Measurements from ENCODE around the gene FOXD4L1. TPM values are rescaled to one million over a fixed set of nuclear protein-coding genes. Genes with fewer than 3 reads are reported as not detected.
"Not testable (repeated sequence)": the region's sequence is repeated elsewhere in the genome, so short reads cannot be mapped to it uniquely, and the experiment has no call there.

The FOXD4L1 gene
- total RNA-seq: not detected
- under 1 TPM in 1 of 4 donors, not detected in 3; 0.32 TPM for polyA plus RNA-seq

- H3K27ac Mint-ChIP-seq; H3K36me3 ChIP-seq (ENCODE audit: control insufficient read depth, insufficient read depth, low read length); DNase-seq; ATAC-seq (ENCODE audit: low read depth in 2 of 2); H3K27ac ChIP-seq (ENCODE audit: insufficient read depth, low read length, poor library complexity, severe bottlenecking); H3K9me3 Mint-ChIP-seq; H3K9me3 ChIP-seq (ENCODE audit: control insufficient read depth in 2 of 2, low read length in 2 of 2); H3K36me3 Mint-ChIP-seq; H3K4me3 ChIP-seq (ENCODE audit: low read depth, low read length); H3K27me3 ChIP-seq (ENCODE audit: control insufficient read depth, insufficient read depth, low read length): not testable (repeated sequence)
- Mint-ChIP-seq H3K27me3 (peaks cover 11% of the 10 kb centered on the region), H3K4me3 (peak within 1 kb of the TSS in 3 of 4 donors; percentile 52 to 79 (median 69)), H3K4me1 (peaks cover 5 to 29% (median 5%) of the 10 kb centered on the region in 4 donors)
- H3K4me1 ChIP-seq (ENCODE audit: control insufficient read depth, insufficient read depth, low read length, poor library complexity, severe bottlenecking): peaks cover 12% of the 10 kb centered on the region
These were observed at the start of gene FOXD4L1 for GRCh38 chr2:113498365-113498764. TSS of gene FOXD4L1 (plus strand) at chr2:113498665. CDS start at chr2:113499257, 592 bp downstream.

DNA sequence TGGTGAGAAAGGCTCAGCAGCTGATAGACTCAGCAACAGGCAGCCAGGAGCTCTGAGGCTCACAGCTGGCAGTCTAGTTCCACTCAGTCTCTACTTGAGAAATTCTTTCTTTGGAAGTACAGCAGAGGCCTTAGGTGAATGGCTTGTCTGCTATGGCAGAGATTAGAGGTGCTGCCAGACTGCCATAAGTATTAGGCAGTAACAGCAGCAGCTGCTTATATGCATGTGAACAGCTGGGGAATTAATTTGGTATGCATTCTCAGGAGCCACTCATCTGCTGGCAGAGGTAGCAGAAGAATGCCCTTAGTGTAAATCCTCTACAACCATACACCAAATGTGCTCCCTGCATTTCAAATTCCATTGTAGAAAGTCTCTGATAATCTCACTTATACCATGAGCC is 32.7 kb upstream of the FOXD4L1 start:
- H3K36me3 Mint-ChIP-seq; DNase-seq; H3K27ac Mint-ChIP-seq; H3K4me3 Mint-ChIP-seq; H3K27me3 ChIP-seq (ENCODE audit: control insufficient read depth, insufficient read depth, low read length); H3K27ac ChIP-seq (ENCODE audit: insufficient read depth, low read length, poor library complexity, severe bottlenecking); H3K4me1 Mint-ChIP-seq; H3K36me3 ChIP-seq (ENCODE audit: control insufficient read depth, insufficient read depth, low read length); H3K4me1 ChIP-seq (ENCODE audit: control insufficient read depth, insufficient read depth, low read length, poor library complexity, severe bottlenecking); H3K4me3 ChIP-seq (ENCODE audit: low read depth, low read length); H3K9me3 ChIP-seq (ENCODE audit: control insufficient read depth in 2 of 2, low read length in 2 of 2); H3K27me3 Mint-ChIP-seq; ATAC-seq (ENCODE audit: low read depth in 2 of 2); H3K9me3 Mint-ChIP-seq: not testable (repeated sequence)

DNA sequence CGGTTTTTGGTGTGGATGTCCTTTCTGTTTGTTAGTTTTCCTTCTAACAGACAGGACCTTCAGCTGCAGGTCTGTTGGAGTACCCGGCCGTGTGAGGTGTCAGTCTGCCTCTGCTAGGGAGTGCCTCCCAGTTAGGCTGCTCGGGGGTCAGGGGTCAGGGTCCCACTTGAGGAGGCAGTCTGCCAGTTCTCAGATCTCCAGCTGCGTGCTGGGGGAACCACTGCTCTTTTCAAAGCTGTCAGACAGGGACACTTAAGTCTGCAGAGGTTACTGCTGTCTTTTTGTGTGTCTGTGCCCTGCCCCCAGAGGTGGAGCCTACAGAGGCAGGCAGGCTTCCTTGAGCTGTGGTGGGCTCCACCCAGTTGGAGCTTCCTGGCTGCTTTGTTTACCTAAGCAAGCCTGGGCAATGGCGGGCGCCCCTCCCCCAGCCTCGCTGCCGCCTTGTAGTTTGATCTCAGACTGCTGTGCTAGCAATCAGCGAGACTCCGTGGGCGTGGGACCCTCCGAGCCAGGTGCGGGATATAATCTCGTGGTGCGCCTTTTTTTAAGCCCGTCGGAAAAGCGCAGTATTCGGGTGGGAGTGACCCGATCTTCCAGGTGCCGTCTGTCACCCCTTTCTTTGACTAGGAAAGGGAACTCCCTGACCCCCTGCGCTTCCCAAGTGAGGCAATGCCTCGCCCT is 21.6 kb upstream of the FOXD4L1 start:
- not testable (repeated sequence) for H3K9me3 Mint-ChIP-seq; H3K9me3 ChIP-seq (ENCODE audit: control insufficient read depth in 2 of 2, low read length in 2 of 2); H3K36me3 Mint-ChIP-seq; H3K4me3 Mint-ChIP-seq; H3K36me3 ChIP-seq (ENCODE audit: control insufficient read depth, insufficient read depth, low read length); H3K4me1 Mint-ChIP-seq; H3K27ac ChIP-seq (ENCODE audit: insufficient read depth, low read length, poor library complexity, severe bottlenecking); H3K4me3 ChIP-seq (ENCODE audit: low read depth, low read length); H3K27ac Mint-ChIP-seq; H3K27me3 Mint-ChIP-seq; H3K4me1 ChIP-seq (ENCODE audit: control insufficient read depth, insufficient read depth, low read length, poor library complexity, severe bottlenecking); H3K27me3 ChIP-seq (ENCODE audit: control insufficient read depth, insufficient read depth, low read length); ATAC-seq (ENCODE audit: low read depth in 2 of 2); DNase-seq

DNA sequence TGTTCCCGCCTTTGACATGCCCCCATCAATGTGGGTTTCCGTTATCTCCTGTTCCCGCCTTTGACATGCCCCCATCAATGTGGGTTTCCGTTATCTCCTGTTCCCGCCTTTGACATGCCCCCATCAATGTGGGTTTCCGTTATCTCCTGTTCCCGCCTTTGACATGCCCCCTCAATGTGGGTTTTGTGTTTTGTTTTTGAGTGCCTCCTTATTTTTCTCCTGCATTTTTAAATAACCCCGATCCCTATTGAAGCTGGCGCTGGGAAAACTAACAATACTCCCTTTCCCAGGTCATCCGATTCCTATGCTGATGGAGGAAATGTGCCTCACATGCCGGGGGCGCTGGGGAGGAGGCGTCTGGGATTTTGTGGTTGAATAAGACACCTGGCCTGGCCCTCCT is 1.9 kb upstream of the FOXD4L1 start:
- H3K27ac ChIP-seq (ENCODE audit: insufficient read depth, low read length, poor library complexity, severe bottlenecking); H3K4me3 Mint-ChIP-seq; H3K4me3 ChIP-seq (ENCODE audit: low read depth, low read length); DNase-seq; H3K9me3 ChIP-seq (ENCODE audit: control insufficient read depth in 2 of 2, low read length in 2 of 2); ATAC-seq (ENCODE audit: low read depth in 2 of 2); H3K36me3 Mint-ChIP-seq; H3K4me1 ChIP-seq (ENCODE audit: control insufficient read depth, insufficient read depth, low read length, poor library complexity, severe bottlenecking); H3K9me3 Mint-ChIP-seq; H3K27me3 Mint-ChIP-seq; H3K36me3 ChIP-seq (ENCODE audit: control insufficient read depth, insufficient read depth, low read length); H3K27me3 ChIP-seq (ENCODE audit: control insufficient read depth, insufficient read depth, low read length); H3K27ac Mint-ChIP-seq: not testable (repeated sequence)
- H3K4me1 Mint-ChIP-seq: peaks cover 0 to 17% (median 1%) of the 10 kb centered on the region in 4 donors

- peak in 1 of 3 donors; percentile 28 for DNase-seq
- ATAC-seq (ENCODE audit: low read depth in 2 of 2); H3K36me3 ChIP-seq (ENCODE audit: control insufficient read depth, insufficient read depth, low read length); H3K27ac Mint-ChIP-seq; H3K27ac ChIP-seq (ENCODE audit: insufficient read depth, low read length, poor library complexity, severe bottlenecking); H3K4me3 ChIP-seq (ENCODE audit: low read depth, low read length); H3K27me3 ChIP-seq (ENCODE audit: control insufficient read depth, insufficient read depth, low read length); H3K9me3 Mint-ChIP-seq; H3K36me3 Mint-ChIP-seq; H3K9me3 ChIP-seq (ENCODE audit: control insufficient read depth in 2 of 2, low read length in 2 of 2): not testable (repeated sequence)
- H3K4me1 Mint-ChIP-seq: peaks cover 5 to 32% (median 5%) of the 10 kb centered on the region in 4 donors
- H3K4me1 ChIP-seq (ENCODE audit: control insufficient read depth, insufficient read depth, low read length, poor library complexity, severe bottlenecking): peaks cover 15% of the 10 kb centered on the region
- H3K27me3 Mint-ChIP-seq: peaks cover 15% of the 10 kb centered on the region
- H3K4me3 Mint-ChIP-seq: peak overlapping the region in 3 of 4 donors; percentile 52 to 79 (median 69)
These were observed 787 bp downstream of the FOXD4L1 start for GRCh38 chr2:113499019-113499885.

DNA sequence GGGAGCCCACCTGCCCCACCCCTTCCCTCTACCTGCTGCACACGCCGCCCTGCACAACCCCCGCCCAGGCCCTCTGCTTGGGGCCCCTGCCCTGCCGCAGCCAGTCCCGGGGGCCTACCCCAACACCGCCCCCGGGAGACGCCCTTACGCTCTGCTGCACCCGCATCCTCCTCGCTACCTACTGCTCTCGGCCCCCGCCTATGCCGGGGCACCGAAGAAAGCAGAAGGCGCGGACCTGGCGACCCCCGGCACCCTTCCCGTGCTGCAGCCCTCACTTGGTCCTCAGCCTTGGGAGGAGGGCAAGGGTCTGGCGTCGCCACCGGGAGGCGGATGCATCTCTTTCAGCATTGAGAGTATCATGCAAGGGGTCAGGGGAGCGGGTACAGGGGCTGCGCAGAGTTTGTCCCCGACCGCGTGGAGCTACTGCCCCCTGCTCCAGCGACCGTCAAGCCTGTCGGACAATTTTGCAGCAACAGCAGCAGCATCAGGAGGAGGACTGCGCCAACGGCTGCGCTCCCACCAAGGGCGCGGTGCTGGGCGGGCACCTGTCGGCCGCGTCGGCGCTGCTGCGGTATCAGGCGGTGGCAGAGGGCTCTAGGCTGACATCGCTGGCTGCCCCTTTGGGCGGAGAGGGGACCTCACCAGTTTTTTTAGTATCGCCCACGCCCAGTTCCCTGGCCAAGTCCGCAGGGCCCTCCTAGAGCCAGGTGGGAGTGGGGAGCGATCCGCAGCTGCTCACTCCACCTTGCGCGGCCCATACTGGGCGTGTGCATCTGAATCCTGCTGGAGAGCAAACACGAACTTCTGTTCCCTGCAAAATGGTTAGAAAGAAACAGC is 1.6 kb downstream of the FOXD4L1 start:
- Mint-ChIP-seq H3K4me3 (peak overlapping the region in 3 of 4 donors; percentile 71 to 86 (median 74)), H3K4me1 (peaks cover 5 to 33% (median 5%) of the 10 kb centered on the region in 4 donors), H3K27me3 (peaks cover 18% of the 10 kb centered on the region)
- H3K9me3 ChIP-seq (ENCODE audit: control insufficient read depth in 2 of 2, low read length in 2 of 2); H3K27ac ChIP-seq (ENCODE audit: insufficient read depth, low read length, poor library complexity, severe bottlenecking); H3K27ac Mint-ChIP-seq; H3K36me3 ChIP-seq (ENCODE audit: control insufficient read depth, insufficient read depth, low read length); H3K4me3 ChIP-seq (ENCODE audit: low read depth, low read length); ATAC-seq (ENCODE audit: low read depth in 2 of 2); H3K9me3 Mint-ChIP-seq; H3K27me3 ChIP-seq (ENCODE audit: control insufficient read depth, insufficient read depth, low read length); DNase-seq; H3K36me3 Mint-ChIP-seq: not testable (repeated sequence)
- H3K4me1 ChIP-seq (ENCODE audit: control insufficient read depth, insufficient read depth, low read length, poor library complexity, severe bottlenecking): peaks cover 15% of the 10 kb centered on the region

GRCh38 chr2:113500723-113501038 is 2.2 kb downstream of the FOXD4L1 start:
- ATAC-seq (ENCODE audit: low read depth in 2 of 2); H3K27ac Mint-ChIP-seq: not testable (repeated sequence)
- peak overlapping the region in 3 of 4 donors; percentile 71 to 86 (median 74) for H3K4me3 Mint-ChIP-seq

More at GRCh38 chr2:113500723-113501038, 2.2 kb downstream of the FOXD4L1 start:
- Mint-ChIP-seq H3K4me1 (peaks cover 5 to 33% (median 5%) of the 10 kb centered on the region in 4 donors), H3K27me3 (peaks cover 18% of the 10 kb centered on the region)
- not testable (repeated sequence) for H3K27me3 ChIP-seq (ENCODE audit: control insufficient read depth, insufficient read depth, low read length); H3K4me3 ChIP-seq (ENCODE audit: low read depth, low read length); H3K9me3 ChIP-seq (ENCODE audit: control insufficient read depth in 2 of 2, low read length in 2 of 2); H3K9me3 Mint-ChIP-seq; H3K36me3 Mint-ChIP-seq; H3K36me3 ChIP-seq (ENCODE audit: control insufficient read depth, insufficient read depth, low read length); H3K27ac ChIP-seq (ENCODE audit: insufficient read depth, low read length, poor library complexity, severe bottlenecking)
- peaks cover 15% of the 10 kb centered on the region for H3K4me1 ChIP-seq (ENCODE audit: control insufficient read depth, insufficient read depth, low read length, poor library complexity, severe bottlenecking)
- peak in 1 of 3 donors; percentile 39 for DNase-seq
